ENCODE data around the gene MYO18A.

DNA sequence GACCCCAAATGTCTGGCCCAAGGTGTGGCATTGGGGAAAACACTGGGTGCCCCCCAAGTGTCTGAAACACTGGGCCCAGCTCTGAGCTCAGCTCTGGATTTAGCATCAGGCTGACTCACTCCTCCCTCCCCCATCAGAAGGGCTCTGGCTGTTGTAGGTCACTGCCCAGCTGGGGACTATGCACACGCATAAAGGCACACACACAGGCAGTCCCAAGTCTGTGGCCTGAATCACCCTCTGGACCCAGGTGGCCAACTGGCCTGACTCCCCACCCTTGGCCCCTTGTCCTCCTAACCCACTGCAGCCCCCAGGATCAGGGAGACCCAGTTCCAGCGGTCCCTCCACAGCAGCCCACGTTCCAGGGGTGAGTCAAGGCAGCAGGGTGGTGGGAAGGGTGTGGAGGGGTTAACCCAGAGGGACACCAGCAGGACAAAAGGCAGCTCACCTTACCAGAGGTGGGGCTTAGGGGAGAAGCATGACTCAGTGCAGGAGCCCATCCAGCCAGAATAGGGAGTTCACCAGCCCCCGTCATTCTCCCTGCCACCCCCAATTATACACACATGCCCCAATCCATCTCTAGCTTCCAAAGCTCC is 47.0 kb downstream of the MYO18A start:
- TF ChIP-seq GATA3 (IDR thresholded peaks at IDR 0.05; ENCODE audit: low read depth, low read length): no peak
- TF ChIP-seq GATA2 (IDR thresholded peaks at IDR 0.05; ENCODE audit: low read depth, low read length): no peak

Data from SH-SY5Y (cell line).